ENCODE measurements around the gene CRISP1. TPM values are rescaled to one million over a fixed set of nuclear protein-coding genes. Genes with fewer than 3 reads are reported as not detected.
A peak's percentile ranks its signal among the peaks of the same experiment; 100 is the strongest.

Gene CRISP1
- total RNA-seq, 1 experiment from 2014 or later = not detected

DNA sequence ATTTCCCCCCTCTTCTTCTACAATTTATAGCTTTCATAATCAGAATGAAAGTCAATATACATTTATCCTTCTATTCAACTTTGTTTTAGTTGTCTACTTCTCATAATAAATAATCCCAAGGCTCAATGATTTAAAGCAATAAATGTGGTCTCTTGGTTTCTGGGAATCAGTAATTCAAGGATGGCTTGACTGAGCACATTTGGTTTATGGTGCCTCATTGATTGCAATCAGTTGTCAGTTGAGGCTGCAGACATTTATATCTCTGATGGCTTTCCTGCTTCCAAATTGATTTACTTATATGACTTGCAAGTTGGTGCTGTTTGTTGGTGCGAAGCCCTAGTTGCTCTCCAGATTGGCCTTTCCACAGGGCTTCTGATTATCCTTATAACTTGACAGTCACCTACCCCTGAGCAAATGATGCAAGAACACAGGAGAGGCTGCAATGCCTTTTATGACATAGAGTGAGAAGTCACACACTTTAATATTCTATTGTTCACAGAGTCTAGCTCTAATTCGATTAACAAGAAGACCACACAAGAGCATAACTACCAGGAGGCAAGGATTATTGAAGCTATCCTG is 2.7 kb upstream of the CRISP1 start:
- H2BK5ac ChIP-seq (ENCODE audit: insufficient read length, low read length) = no peak overlapping the region
- no peak overlapping the region for H3T11ph ChIP-seq (ENCODE audit: low read length)
- H3K79me1 ChIP-seq (ENCODE audit: insufficient read depth, low read depth, low read length, poor library complexity, severe bottlenecking) = no peaks in the 10 kb centered on the region
- no peak overlapping the region for H3K18ac ChIP-seq (ENCODE audit: insufficient read length, low read depth, low read length)
- TF ChIP-seq, protein P1, sequence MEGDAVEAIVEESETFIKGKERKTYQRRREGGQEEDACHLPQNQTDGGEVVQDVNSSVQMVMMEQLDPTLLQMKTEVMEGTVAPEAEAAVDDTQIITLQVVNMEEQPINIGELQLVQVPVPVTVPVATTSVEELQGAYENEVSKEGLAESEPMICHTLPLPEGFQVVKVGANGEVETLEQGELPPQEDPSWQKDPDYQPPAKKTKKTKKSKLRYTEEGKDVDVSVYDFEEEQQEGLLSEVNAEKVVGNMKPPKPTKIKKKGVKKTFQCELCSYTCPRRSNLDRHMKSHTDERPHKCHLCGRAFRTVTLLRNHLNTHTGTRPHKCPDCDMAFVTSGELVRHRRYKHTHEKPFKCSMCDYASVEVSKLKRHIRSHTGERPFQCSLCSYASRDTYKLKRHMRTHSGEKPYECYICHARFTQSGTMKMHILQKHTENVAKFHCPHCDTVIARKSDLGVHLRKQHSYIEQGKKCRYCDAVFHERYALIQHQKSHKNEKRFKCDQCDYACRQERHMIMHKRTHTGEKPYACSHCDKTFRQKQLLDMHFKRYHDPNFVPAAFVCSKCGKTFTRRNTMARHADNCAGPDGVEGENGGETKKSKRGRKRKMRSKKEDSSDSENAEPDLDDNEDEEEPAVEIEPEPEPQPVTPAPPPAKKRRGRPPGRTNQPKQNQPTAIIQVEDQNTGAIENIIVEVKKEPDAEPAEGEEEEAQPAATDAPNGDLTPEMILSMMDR (conservative IDR thresholded peaks at IDR 0.05) = no peak
- WGBS (ENCODE audit: extremely low coverage, insufficient read length, low lambda C conversion rate) = no CpG with 5 or more reads among the region's 2 CpGs
- no peak overlapping the region for H3K14ac ChIP-seq (ENCODE audit: insufficient read depth, low read length)
- H3K23ac ChIP-seq (ENCODE audit: insufficient read length, low read depth, low read length) = no peak overlapping the region
- H3K9ac ChIP-seq (ENCODE audit: extremely low read depth, insufficient read length, low read length) = no peak overlapping the region
- no peak overlapping the region for H2BK120ac ChIP-seq (ENCODE audit: low read depth, low read length, poor library complexity, severe bottlenecking)
- no peak overlapping the region for H4K91ac ChIP-seq (ENCODE audit: insufficient read length, low read depth, low read length)
- H3K79me2 ChIP-seq (ENCODE audit: insufficient read depth, low read length) = no peaks in the 10 kb centered on the region
- no peak overlapping the region for H4K8ac ChIP-seq (replicated peaks; ENCODE audit: insufficient read length, low read depth, low read length)
- H3K4ac ChIP-seq (ENCODE audit: low read depth, low read length) = no peak overlapping the region
- H3K27me3 Mint-ChIP-seq (ENCODE audit: low read depth) = no peaks in the 10 kb centered on the region
- no peaks in the 10 kb centered on the region for H3K4me1 Mint-ChIP-seq
- H2BK12ac ChIP-seq (ENCODE audit: insufficient read length, low read depth, low read length) = no peak overlapping the region
- H3K56ac ChIP-seq (ENCODE audit: insufficient read length, low read depth, low read length) = no peak overlapping the region
- H4K5ac ChIP-seq (ENCODE audit: insufficient read length, low read depth, low read length) = no peak overlapping the region
- H3K4me3 Mint-ChIP-seq = no peak overlapping the region
- no peak for DNase-seq
- H2AFZ ChIP-seq (ENCODE audit: low read length) = no peak overlapping the region
- H2BK20ac ChIP-seq (ENCODE audit: low read depth, low read length, poor library complexity, severe bottlenecking) = no peak overlapping the region
- no peak overlapping the region for H2AK5ac ChIP-seq (ENCODE audit: insufficient read length, low read length)
- H3K4me1 ChIP-seq (ENCODE audit: insufficient read depth, low read length) = no peaks in the 10 kb centered on the region
- no peaks in the 10 kb centered on the region for H3K27me3 ChIP-seq (ENCODE audit: insufficient read depth, low read length)
- no peaks in the 10 kb centered on the region for H3K9me3 ChIP-seq (ENCODE audit: control insufficient read depth, low read depth, low read length)
- H2BK15ac ChIP-seq (ENCODE audit: low read depth, low read length) = no peak overlapping the region
- peaks cover 4 to 8% of the 10 kb centered on the region in 2 experiments; a peak in 3 of 5 replicates for H3K9me3 Mint-ChIP-seq
- H3K36me3 Mint-ChIP-seq (ENCODE audit: insufficient read depth in 1 of 3, low read depth in 3 of 3) = peaks cover 0 to 2% (median 0%) of the 10 kb centered on the region in 3 experiments; a peak in 1 of 7 replicates
- H3K23me2 ChIP-seq (ENCODE audit: insufficient read length, low read depth, low read length, poor library complexity, severe bottlenecking) = no peaks in the 10 kb centered on the region
- no peaks in the 10 kb centered on the region for H4K20me1 ChIP-seq (ENCODE audit: control insufficient read depth, insufficient read depth, insufficient read length)
- no peak overlapping the region for H3K4me2 ChIP-seq (ENCODE audit: insufficient read depth, insufficient read length, low read length)
- H3K27ac ChIP-seq (ENCODE audit: insufficient read length, low read depth, low read length) = no peak overlapping the region
- H3K27ac Mint-ChIP-seq = 0 out of 7 replicates have a peak overlapping the region, but pooled peaks of 1 of the 3 experiments have one; percentile 26
